ENCODE data around the gene IPP. TPM values are rescaled to one million over a fixed set of nuclear protein-coding genes. Genes with fewer than 3 reads are reported as not detected.
A peak's percentile ranks its signal among the peaks of the same experiment; 100 is the strongest.
"Not testable (repeated sequence)": the region's sequence is repeated elsewhere in the genome, so short reads cannot be mapped to it uniquely, and the experiment has no call there.

Gene IPP
- polyA plus RNA-seq, 4 donors = 4.2 to 21.1 (median 7.5) TPM

DNA sequence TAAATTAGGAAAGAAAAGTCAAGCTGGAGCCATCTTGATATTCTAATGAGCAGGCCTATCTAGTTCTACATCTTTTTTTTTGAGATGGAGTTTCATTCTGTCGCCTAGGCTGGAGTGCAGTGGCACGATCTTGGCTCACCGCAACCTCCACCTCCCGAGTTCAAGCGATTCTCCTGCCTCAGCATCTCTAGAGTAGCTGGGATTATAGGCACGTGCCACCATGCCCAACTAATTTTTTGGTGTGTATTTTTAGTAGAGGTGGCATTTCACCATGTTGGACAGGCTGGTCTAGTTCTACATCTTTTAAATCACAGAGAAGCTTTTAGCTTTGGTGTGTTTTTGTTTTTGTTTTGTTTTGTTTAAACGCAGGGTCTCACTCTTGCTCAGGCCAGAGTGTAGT, 55.6 kb downstream of the IPP start:
- H3K27me3 ChIP-seq (ENCODE audit: control insufficient read depth in 3 of 3, insufficient read depth in 3 of 3, low read length in 3 of 3) = no peaks in the 10 kb centered on the region
- H3K9me3 ChIP-seq (ENCODE audit: control insufficient read depth in 2 of 2, insufficient read depth in 1 of 2, low read depth in 1 of 2, low read length in 1 of 2) = no peaks in the 10 kb centered on the region
- no peak for FAIRE-seq
- WGBS, 3 donors = 89 to 97% (median 94%) methylated on average over 7 of the region's 7 CpGs
- H3K27ac ChIP-seq (ENCODE audit: low read depth in 1 of 3, low read length in 2 of 3) = no peak overlapping the region
- H3K4me3 ChIP-seq (ENCODE audit: low read depth in 1 of 3, low read length in 3 of 3) = no peak overlapping the region
- peaks cover 3 to 48% (median 6%) of the 10 kb centered on the region in 3 donors for H3K36me3 ChIP-seq (ENCODE audit: control insufficient read depth in 3 of 3, insufficient read depth in 2 of 3, low read depth in 1 of 3, low read length in 3 of 3)
- DNase-seq = no peak
- H3K4me1 ChIP-seq (ENCODE audit: control insufficient read depth in 3 of 3, insufficient read depth in 2 of 3, low read depth in 1 of 3, low read length in 2 of 3) = no peaks in the 10 kb centered on the region

DNA sequence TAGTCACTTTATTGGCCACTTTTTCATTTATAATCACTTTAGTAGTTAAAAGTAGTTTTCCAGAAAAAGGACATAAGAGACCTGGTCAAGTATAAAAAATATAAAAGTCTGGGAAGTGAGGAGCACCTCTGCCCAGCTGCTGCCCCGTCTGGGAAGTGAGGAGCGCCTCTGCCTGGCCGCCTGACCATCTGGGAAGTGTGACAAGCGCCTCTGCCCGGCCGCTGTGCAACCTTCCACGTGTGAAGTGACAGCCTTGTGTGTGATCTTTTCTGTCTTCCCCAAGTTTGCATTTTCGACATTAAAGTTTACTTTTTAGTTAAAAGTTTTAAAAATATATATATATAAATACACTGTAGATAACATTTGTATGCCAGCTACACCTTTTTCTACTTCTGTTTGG, 56.6 kb downstream of the IPP start:
- 86 to 87% (median 87%) methylated on average over 8 of the region's 8 CpGs for WGBS, 3 donors
- peaks cover 3 to 48% (median 3%) of the 10 kb centered on the region in 3 donors for H3K36me3 ChIP-seq (ENCODE audit: control insufficient read depth in 3 of 3, insufficient read depth in 2 of 3, low read depth in 1 of 3, low read length in 3 of 3)
- not testable (repeated sequence) for FAIRE-seq; DNase-seq; H3K4me1 ChIP-seq (ENCODE audit: control insufficient read depth in 3 of 3, insufficient read depth in 2 of 3, low read depth in 1 of 3, low read length in 2 of 3); H3K4me3 ChIP-seq (ENCODE audit: low read depth in 1 of 3, low read length in 3 of 3); H3K9me3 ChIP-seq (ENCODE audit: control insufficient read depth in 2 of 2, insufficient read depth in 1 of 2, low read depth in 1 of 2, low read length in 1 of 2); H3K27me3 ChIP-seq (ENCODE audit: control insufficient read depth in 3 of 3, insufficient read depth in 3 of 3, low read length in 3 of 3); H3K27ac ChIP-seq (ENCODE audit: low read depth in 1 of 3, low read length in 2 of 3)

DNA sequence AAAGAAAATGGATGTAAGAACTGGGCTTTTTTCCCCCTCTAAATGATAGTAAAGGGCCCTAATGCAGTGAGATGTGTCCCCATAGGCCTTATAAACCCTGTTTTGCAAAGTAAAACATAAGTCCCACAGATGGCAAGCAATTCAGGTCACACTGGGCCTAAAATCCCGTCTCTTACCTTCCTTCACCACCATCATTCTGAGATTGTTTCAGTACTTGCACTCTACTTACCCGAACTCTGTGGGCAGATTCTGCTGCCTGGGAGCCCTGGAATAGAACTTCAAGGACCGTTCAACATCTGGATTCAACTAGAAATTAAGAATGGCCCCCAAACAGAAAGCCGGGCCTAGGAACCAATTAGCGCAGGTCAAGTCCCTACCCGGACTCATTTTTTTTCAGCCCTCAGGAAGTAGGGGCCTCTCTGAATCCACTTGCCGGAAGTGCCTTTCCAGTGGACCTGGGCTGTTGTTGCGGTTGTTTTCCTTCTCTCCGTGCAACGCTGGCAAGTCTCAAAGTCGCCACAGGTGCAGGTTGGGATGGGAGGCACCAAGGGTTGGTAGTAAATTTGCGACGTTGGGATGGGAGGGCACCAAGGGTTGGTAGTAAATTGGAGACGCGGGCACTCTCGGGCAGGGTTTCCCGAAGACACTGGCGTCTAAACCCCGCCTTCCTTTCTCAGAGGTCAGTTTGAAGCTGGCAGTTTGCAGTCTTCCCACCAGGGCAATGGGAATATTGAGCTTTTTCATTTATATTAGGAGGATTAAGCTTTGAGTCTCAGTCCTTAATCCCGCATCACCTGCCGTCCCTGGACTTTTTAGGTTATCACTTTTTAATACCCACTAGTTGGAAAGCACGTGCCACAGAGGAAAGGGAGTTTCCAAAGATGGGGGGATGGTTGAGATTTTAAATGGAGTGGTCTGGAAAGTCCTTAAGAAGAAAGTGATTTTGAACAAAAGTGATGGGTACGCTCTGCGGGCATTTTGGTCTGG, 62.4 kb downstream of the IPP start, which contains the start of gene TMEM69:
TSS of gene TMEM69 (plus strand) at position 428 of the 987 bp plus-strand sequence. CDS start 2,888 bp downstream, outside the sequence.
- 1% methylated on average over 24 of the region's 24 CpGs for WGBS, 3 donors
- H3K9me3 ChIP-seq (ENCODE audit: control insufficient read depth in 2 of 2, insufficient read depth in 1 of 2, low read depth in 1 of 2, low read length in 1 of 2) = no peaks in the 10 kb centered on the region
- FAIRE-seq (no peak), DNase-seq (peak; percentile 92 to 94)
- H3K27me3 ChIP-seq (ENCODE audit: control insufficient read depth in 3 of 3, insufficient read depth in 3 of 3, low read length in 3 of 3) = no peaks in the 10 kb centered on the region
- H3K27ac ChIP-seq (ENCODE audit: low read depth in 1 of 3, low read length in 2 of 3) = peak within 1 kb of the TSS; percentile 99 to 100 (median 99)
- H3K4me3 ChIP-seq (ENCODE audit: low read depth in 1 of 3, low read length in 3 of 3) = peak within 1 kb of the TSS; percentile 58 to 78 (median 77)
- H3K36me3 ChIP-seq (ENCODE audit: control insufficient read depth in 3 of 3, insufficient read depth in 2 of 3, low read depth in 1 of 3, low read length in 3 of 3) = peaks cover 0 to 19% (median under 1%) of the 10 kb centered on the region in 3 donors
- H3K4me1 ChIP-seq (ENCODE audit: control insufficient read depth in 3 of 3, insufficient read depth in 2 of 3, low read depth in 1 of 3, low read length in 2 of 3) = peaks cover 0 to 7% (median 0%) of the 10 kb centered on the region in 3 donors

DNA sequence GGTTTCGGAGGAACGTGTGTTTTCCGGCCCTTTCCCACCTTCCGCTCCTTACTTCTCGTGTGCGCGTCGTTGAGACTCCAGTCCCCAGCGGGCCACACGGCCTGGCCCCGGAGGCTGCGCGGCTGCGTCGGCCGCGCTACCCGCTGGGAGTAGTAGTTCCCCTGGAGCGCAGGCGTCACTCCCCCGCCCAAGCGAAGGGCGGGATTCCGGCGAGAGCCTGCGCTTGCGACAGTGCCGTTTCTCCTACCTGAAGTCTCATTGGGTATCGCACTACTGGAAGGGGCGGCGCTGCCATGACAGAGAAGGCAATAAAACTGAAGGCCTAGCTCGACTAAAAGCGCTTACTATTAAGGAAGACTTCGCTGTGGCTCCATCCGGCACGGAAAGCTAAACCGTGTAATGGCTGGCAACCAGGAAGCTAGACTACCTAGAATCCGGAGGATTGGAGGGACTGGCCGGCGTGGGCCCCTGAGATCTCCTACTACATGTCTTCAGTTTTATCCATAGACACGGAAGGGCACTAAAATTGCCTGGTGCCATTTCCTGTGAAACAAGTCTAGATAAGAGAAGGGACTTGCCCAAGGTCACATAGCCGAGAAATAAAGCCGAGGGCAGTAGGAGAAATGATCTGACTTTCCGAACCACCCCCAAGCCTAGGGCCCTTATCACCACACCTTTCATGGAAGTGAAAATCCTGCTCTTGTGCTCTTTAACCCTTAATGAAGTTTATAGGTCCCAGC, 63.3 kb downstream of the IPP start:
- peaks cover 0 to 7% (median 0%) of the 10 kb centered on the region in 3 donors for H3K4me1 ChIP-seq (ENCODE audit: control insufficient read depth in 3 of 3, insufficient read depth in 2 of 3, low read depth in 1 of 3, low read length in 2 of 3)
- H3K4me3 ChIP-seq (ENCODE audit: low read depth in 1 of 3, low read length in 3 of 3) = peak overlapping the region; percentile 58 to 78 (median 78)
- no peaks in the 10 kb centered on the region for H3K9me3 ChIP-seq (ENCODE audit: control insufficient read depth in 2 of 2, insufficient read depth in 1 of 2, low read depth in 1 of 2, low read length in 1 of 2)
- FAIRE-seq (no peak), DNase-seq (peak; percentile 99 to 100)
- H3K27me3 ChIP-seq (ENCODE audit: control insufficient read depth in 3 of 3, insufficient read depth in 3 of 3, low read length in 3 of 3) = no peaks in the 10 kb centered on the region
- H3K36me3 ChIP-seq (ENCODE audit: control insufficient read depth in 3 of 3, insufficient read depth in 2 of 3, low read depth in 1 of 3, low read length in 3 of 3) = peaks cover 0 to 19% (median 0%) of the 10 kb centered on the region in 3 donors
- H3K27ac ChIP-seq (ENCODE audit: low read depth in 1 of 3, low read length in 2 of 3) = peak overlapping the region; percentile 99 to 100 (median 99)
- 0 to 1% (median 0%) methylated on average over 41 to 44 of the region's 44 CpGs for WGBS, 3 donors

GRCh38 chr1:45686288-45687013, 64.0 kb downstream of the IPP start, which contains the start of gene GPBP1L1:
GPBP1L1 (minus strand) TSS chr1:45686533; CDS start chr1:45659087, 27,446 bp downstream.
- Histone ChIP-seq H3K9me3 (ENCODE audit: control insufficient read depth in 2 of 2, insufficient read depth in 1 of 2, low read depth in 1 of 2, low read length in 1 of 2) (no peaks in the 10 kb centered on the region), H3K27me3 (ENCODE audit: control insufficient read depth in 3 of 3, insufficient read depth in 3 of 3, low read length in 3 of 3) (no peaks in the 10 kb centered on the region), H3K36me3 (ENCODE audit: control insufficient read depth in 3 of 3, insufficient read depth in 2 of 3, low read depth in 1 of 3, low read length in 3 of 3) (peaks cover 0 to 16% (median 0%) of the 10 kb centered on the region in 3 donors), H3K4me3 (ENCODE audit: low read depth in 1 of 3, low read length in 3 of 3) (peak within 1 kb of the TSS; percentile 78 to 82 (median 78)), H3K27ac (ENCODE audit: low read depth in 1 of 3, low read length in 2 of 3) (peak within 1 kb of the TSS; percentile 99 to 100 (median 99)), H3K4me1 (ENCODE audit: control insufficient read depth in 3 of 3, insufficient read depth in 2 of 3, low read depth in 1 of 3, low read length in 2 of 3) (peaks cover 0 to 7% (median 2%) of the 10 kb centered on the region in 3 donors)
- FAIRE-seq (no peak), DNase-seq (peak; percentile 98)
- 0 to 1% (median 0%) methylated on average over 43 to 52 of the region's 52 CpGs for WGBS, 3 donors

DNA sequence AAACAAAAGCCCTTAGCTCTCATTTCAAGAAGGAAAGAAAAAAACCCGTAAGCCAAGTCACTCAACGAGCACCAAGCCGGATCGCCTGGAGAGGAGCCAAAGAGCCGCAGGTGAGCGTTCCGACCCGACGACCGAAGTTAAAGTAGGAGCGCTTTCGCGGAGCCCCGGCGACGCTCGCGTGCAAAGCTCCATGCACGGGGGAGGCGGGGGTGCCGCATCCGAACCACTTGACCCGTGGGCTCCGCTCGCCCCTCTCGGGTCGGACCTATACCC, 64.5 kb downstream of the IPP start:
- peak in 1 of 2 donors; percentile 71 for DNase-seq
- no peaks in the 10 kb centered on the region for H3K9me3 ChIP-seq (ENCODE audit: control insufficient read depth in 2 of 2, insufficient read depth in 1 of 2, low read depth in 1 of 2, low read length in 1 of 2)
- no peaks in the 10 kb centered on the region for H3K27me3 ChIP-seq (ENCODE audit: control insufficient read depth in 3 of 3, insufficient read depth in 3 of 3, low read length in 3 of 3)
- H3K4me1 ChIP-seq (ENCODE audit: control insufficient read depth in 3 of 3, insufficient read depth in 2 of 3, low read depth in 1 of 3, low read length in 2 of 3) = peaks cover 0 to 7% (median 2%) of the 10 kb centered on the region in 3 donors
- peaks cover 0 to 11% (median 0%) of the 10 kb centered on the region in 3 donors for H3K36me3 ChIP-seq (ENCODE audit: control insufficient read depth in 3 of 3, insufficient read depth in 2 of 3, low read depth in 1 of 3, low read length in 3 of 3)
- peak overlapping the region; percentile 85 to 99 (median 99) for H3K27ac ChIP-seq (ENCODE audit: low read depth in 1 of 3, low read length in 2 of 3)
- WGBS, 3 donors = 0% methylated on average over 27 of the region's 27 CpGs
- peak overlapping the region; percentile 78 to 82 (median 78) for H3K4me3 ChIP-seq (ENCODE audit: low read depth in 1 of 3, low read length in 3 of 3)
- no peak for FAIRE-seq

DNA sequence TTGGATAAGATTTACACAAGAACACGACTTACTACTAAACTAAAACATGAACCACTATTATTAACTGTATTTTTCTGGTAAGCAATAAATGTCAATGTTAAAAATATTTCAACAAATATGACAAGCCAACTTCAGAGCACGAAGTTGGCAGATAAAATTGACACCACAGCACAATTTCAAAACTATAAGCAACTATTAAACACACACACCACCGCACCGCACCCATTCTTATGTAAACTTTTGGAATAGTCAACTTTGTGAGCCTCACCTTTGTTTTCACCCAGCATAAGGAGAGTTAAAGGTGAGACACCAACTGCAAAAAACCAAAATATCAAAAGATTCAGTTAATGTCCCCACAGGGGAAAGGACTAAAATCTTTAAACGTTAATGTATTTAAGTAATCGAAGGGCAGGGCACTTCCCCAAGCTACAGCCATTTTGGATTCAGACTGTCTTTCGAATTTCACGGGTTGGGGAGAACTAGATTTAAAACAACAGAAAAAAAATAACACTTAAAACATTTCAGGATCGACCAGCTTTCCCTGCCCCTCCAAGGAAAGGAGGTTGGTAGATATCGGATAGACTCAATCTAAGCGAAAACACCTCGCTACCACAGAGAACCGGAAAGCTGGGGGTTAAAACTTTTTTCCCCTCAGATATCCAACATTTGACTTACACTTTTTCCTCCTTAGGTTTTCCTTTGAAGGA, 65.0 kb downstream of the IPP start:
- FAIRE-seq (no peak), DNase-seq (peak; percentile 65 to 66)
- Histone ChIP-seq H3K27me3 (ENCODE audit: control insufficient read depth in 3 of 3, insufficient read depth in 3 of 3, low read length in 3 of 3) (no peaks in the 10 kb centered on the region), H3K9me3 (ENCODE audit: control insufficient read depth in 2 of 2, insufficient read depth in 1 of 2, low read depth in 1 of 2, low read length in 1 of 2) (no peaks in the 10 kb centered on the region), H3K4me3 (ENCODE audit: low read depth in 1 of 3, low read length in 3 of 3) (peak overlapping the region; percentile 78 to 82 (median 78)), H3K27ac (ENCODE audit: low read depth in 1 of 3, low read length in 2 of 3) (peak overlapping the region; percentile 85 to 99 (median 99)), H3K36me3 (ENCODE audit: control insufficient read depth in 3 of 3, insufficient read depth in 2 of 3, low read depth in 1 of 3, low read length in 3 of 3) (peaks cover 0 to 11% (median 0%) of the 10 kb centered on the region in 3 donors), H3K4me1 (ENCODE audit: control insufficient read depth in 3 of 3, insufficient read depth in 2 of 3, low read depth in 1 of 3, low read length in 2 of 3) (peaks cover 0 to 10% (median 2%) of the 10 kb centered on the region in 3 donors)
- WGBS, 3 donors = 0 to 1% (median 0%) methylated on average over 13 of the region's 13 CpGs

Measured in small intestine (tissue), 7 donors.